H1 (cell line): ENCODE data around the gene PURB.
"Not testable (repeated sequence)": the region's sequence is repeated elsewhere in the genome, so short reads cannot be mapped to it uniquely, and the experiment has no call there.

ENCODE experiments used
- NRF1 ChIP-seq: IDR thresholded peaks from 2 replicates; pipeline ENCODE4 v1.6.1; 2011; ENCODE audit warnings: mild to moderate bottlenecking, low read depth, low read length, improper control_type of control experiment
- TF ChIP-seq, protein P1 (sequence below), 3 experiments: IDR thresholded peaks; 1 replicate in 2 of 3; 2 replicates in 1 of 3; pipeline versions ENCODE4 v1.5.1 to v1.6.1; 2011; ENCODE audit warnings: low read length in 3 of 3, mild to moderate bottlenecking in 3 of 3, inconsistent platforms in 2 of 3, low read depth in 1 of 3, moderate library complexity in 1 of 3; ENCODE audit not compliant: insufficient read depth in 1 of 3; ENCODE audit errors: control extremely low read depth in 1 of 3

DNA sequence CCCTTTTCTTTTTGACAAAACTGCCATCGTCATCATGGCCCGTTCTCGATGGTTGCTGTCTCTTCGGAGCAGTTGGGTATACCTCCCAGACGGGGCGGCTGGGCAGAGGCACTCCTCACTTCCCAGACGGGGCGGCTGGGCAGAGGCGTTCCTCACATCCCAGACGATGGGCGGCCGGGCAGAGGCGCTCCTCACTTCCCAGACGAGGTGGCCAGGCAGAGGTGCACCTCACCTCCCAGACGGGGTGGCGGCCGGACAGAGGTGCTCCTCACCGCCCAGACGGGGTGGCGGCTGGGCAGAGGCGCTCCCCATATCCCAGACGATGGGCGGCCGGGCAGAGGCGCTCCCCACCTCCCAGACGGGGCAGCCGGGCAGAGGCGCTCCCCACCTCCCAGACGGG is 14.6 kb downstream of the PURB start:
- TF ChIP-seq, protein P1, sequence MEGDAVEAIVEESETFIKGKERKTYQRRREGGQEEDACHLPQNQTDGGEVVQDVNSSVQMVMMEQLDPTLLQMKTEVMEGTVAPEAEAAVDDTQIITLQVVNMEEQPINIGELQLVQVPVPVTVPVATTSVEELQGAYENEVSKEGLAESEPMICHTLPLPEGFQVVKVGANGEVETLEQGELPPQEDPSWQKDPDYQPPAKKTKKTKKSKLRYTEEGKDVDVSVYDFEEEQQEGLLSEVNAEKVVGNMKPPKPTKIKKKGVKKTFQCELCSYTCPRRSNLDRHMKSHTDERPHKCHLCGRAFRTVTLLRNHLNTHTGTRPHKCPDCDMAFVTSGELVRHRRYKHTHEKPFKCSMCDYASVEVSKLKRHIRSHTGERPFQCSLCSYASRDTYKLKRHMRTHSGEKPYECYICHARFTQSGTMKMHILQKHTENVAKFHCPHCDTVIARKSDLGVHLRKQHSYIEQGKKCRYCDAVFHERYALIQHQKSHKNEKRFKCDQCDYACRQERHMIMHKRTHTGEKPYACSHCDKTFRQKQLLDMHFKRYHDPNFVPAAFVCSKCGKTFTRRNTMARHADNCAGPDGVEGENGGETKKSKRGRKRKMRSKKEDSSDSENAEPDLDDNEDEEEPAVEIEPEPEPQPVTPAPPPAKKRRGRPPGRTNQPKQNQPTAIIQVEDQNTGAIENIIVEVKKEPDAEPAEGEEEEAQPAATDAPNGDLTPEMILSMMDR (IDR thresholded peaks at IDR 0.05; ENCODE audit: control extremely low read depth in 1 of 3, insufficient read depth in 1 of 3, low read depth in 1 of 3, low read length in 3 of 3) = not testable (repeated sequence)
- TF ChIP-seq NRF1 = not testable (repeated sequence)
